CD4-positive, alpha-beta T cell treated with Interleukin-15 for 4 hours (primary cell): ENCODE data around the gene MACROH2A2.
A peak's percentile ranks its signal among the peaks of the same experiment; 100 is the strongest.
"Not testable (repeated sequence)": the region's sequence is repeated elsewhere in the genome, so short reads cannot be mapped to it uniquely, and the experiment has no call there.

Source experiments
- DNase-seq: peaks from one replicate; pipeline ENCODE4 v3.0.0-alpha.2; 2020; ENCODE audit warnings: low spot score

Gene MACROH2A2

GRCh38 chr10:70131560-70131937, 78.9 kb downstream of the MACROH2A2 start:
- no peak for DNase-seq

GRCh38 chr10:70132098-70133029, 79.7 kb downstream of the MACROH2A2 start, which contains the start of gene AIFM2:
AIFM2 (minus strand) TSS chr10:70132825; CDS start chr10:70124084, 8,741 bp downstream.
- peak; percentile 24 for DNase-seq

GRCh38 chr10:70135046-70135445, 82.4 kb downstream of the MACROH2A2 start:
- DNase-seq: no peak

GRCh38 chr10:70135684-70136083, 83.0 kb downstream of the MACROH2A2 start:
- no peak for DNase-seq

GRCh38 chr10:70137135-70137534, 84.5 kb downstream of the MACROH2A2 start:
- DNase-seq: no peak

- DNase-seq: no peak
These were observed 85.6 kb downstream of the MACROH2A2 start for GRCh38 chr10:70137927-70138883.

DNA sequence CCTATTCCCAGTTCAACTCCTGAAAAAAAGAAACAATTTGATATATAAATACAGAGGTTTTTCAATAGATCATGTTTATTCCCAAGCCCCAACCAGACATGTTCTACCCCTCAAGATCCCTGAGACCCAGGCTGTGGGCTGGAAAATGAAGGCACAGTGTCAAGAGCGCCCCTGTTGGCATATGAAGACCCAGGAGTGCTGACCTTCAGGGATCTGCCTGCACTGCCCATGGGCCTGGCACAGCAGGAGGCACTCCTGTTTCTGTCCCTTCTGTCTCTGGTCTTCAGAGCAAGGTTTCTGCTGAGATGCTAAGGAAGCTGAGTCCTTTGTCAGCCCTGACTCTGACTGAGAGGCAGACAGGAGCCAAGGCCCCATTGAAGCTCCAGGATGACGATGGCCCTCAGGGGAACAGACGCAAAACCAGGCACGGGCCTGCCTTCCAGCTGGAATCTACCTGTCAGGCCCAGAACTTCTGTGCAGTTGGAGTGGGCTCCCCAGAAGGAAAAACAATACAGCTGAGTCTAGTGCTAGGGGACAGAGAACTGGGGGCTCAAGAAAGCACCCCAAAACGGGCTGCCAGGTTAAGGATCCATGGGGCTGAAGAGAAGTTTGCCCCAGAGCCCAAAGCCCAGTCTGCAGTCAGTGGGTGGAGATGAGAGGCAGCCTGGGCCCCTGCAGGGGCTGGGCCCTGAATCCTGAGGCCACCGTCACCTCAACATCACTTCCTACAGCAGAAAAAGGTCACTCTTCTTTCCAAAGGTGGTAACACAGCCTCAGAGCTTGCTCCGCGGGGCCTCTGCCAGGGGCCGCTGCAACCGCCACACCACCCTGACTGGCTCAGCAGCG, 86.7 kb downstream of the MACROH2A2 start:
- DNase-seq: no peak

DNA sequence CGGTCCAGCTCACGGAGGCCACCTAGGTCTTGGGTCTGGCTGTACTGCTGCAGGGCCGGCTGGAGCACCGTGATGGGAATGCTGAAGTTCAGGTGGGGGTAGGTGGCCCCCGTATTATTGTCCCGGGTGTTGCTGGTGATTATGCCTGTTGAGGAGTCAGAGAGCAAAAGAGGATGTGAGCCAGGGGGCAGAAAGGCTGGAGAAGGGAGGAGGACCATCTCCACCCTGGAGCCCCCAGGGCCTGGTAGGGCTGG, 87.3 kb downstream of the MACROH2A2 start:
- DNase-seq: no peak

- DNase-seq: no peak
These were observed 87.7 kb downstream of the MACROH2A2 start for GRCh38 chr10:70140297-70140696.

DNA sequence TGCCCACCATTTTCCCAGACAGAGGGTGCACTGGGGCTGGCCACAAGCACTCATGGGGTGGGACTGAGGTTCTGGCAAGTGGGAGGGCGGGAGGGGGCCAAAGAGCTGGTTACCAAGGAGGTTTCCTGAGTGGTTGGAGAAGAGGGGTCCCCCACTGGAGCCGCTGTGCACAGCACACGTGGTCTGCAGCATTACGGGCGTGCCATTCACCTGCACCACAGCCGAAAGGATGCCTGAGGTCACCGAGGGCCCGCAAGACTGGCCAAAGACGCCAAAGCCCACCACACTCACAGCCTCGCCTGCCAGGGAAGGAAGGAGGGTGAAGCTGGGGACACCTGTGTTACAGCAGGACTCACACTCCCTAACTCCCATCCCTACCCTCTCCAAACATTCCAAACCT, 89.9 kb downstream of the MACROH2A2 start:
- no peak for DNase-seq

DNA sequence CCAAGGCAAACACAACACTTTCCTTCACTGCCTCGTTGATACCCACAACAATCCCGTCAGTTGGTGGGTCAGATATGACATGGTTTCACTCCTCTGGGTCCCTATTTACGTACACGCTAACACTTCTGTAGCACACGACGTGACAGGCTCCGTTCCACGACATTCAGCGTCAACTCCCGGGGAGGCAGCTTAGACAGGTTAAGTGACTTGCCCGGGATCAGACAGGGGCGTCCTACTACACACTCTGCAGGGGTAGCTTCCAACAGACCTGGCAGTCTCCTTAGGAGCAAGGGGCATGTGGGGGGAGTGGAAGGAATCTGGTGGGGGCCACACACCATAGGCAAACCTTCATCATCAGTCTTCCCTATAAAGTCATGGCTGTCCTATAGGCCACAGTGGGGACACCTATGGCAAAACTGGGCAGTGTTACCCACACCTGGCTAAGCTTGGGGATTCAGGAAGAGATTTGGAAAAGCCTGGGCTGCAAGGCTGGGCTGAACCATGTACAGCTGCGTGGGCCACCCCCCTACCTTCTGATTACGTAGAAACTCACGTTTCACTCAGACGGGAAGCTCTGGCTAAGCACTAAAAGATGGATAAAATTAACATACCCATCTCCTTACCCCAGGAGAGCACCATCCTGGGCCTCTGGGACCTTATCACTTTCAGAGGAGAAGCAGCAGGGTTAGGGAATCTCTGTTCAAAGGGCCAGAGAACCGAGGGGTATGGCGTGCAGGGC, 91.9 kb downstream of the MACROH2A2 start:
- DNase-seq: no peak

- no peak for DNase-seq
These were observed 92.6 kb downstream of the MACROH2A2 start for GRCh38 chr10:70145166-70145665.

GRCh38 chr10:70145666-70146488, 93.2 kb downstream of the MACROH2A2 start:
- DNase-seq: peak; percentile 62

GRCh38 chr10:70146489-70147258, 94.0 kb downstream of the MACROH2A2 start, which contains the start of gene TYSND1:
TYSND1 (minus strand) TSS chr10:70146700; CDS start chr10:70146586, 114 bp downstream.
- peak; percentile 93 for DNase-seq

GRCh38 chr10:70147259-70147625, 94.6 kb downstream of the MACROH2A2 start:
- DNase-seq: no peak

GRCh38 chr10:70148516-70148915, 95.9 kb downstream of the MACROH2A2 start:
- DNase-seq: no peak

DNA sequence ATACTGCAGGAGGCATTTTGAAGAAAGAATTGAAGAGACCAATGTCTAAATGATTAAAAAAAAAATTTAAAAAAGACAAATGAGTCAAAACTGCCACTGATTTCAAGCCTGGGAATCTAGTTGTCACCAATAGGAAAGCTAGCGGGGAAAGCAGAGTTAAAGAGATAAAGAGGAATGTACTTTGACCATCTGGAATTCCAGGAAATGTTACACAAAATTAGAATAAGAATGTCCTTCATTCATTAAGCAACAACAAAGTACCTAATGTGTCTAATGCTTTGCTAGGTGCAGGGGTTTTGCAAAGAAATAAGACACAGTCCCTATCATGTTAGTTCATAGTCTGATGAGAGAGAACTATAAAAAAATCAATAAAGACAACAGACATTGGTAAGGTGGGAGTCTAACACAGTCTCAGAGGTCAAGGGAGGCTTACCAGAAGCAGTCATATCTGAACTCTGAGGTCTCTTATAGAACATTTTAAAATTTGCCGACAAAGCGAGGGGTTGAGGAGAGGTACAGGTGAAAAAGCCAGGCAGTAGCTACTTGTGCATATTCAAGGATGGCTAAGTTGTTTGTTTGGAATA, 102.7 kb downstream of the MACROH2A2 start:
- DNase-seq: no peak

DNA sequence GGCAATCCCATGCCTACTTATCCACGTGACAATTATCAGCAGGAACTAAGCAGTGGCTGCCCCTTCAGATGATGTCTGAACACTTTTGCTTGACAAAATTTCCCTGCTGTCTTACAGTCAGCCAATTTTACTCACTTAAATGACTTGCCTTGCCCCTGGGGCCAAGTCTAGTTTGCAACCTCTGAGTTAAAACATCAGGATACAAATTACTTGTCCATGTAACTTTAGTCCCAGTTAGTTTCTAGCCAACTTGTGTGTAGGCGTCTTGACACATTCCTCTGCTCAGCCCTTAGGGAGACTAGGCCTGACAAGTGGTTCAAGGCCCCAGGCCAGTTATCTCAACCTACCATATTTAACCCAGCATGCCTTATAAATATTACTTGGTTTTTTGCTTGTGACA, 105.5 kb downstream of the MACROH2A2 start:
- no peak for DNase-seq

DNA sequence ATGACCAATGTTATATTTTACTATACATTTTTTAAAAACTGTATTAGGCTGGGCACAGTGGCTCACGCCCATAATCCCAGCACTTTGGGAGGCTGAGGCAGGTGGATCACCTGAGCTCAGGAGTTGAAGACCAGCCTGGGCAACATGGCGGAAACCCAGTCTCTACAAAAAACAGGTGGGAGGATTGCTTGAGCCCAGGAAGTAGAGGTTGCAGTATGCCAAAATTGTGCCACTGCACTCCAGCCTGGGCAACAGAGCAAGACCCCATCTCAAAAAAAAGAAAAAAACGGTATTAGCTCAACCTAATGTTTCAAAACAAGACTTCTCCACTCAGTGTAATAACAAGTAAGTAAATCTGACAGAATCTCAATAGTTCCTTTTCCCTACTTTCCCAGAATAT, 106.7 kb downstream of the MACROH2A2 start:
- not testable (repeated sequence) for DNase-seq
